Tibial nerve (tissue), 4 donors: ENCODE data around the gene MYO5A. TPM values are rescaled to one million over a fixed set of nuclear protein-coding genes. Genes with fewer than 3 reads are reported as not detected.

Experiments
- DNase-seq, 2 donors: peaks; one replicate each; pipeline ENCODE4 v3.0.0-alpha.2; 2019; ENCODE audit warnings: low spot score in 2 of 2
- H3K27ac ChIP-seq, 4 donors: fragments of 200-600 bp; sonication (generic) in 3 of 4; one replicate each; pipeline ENCODE4 v1.5.1; 2017 to 2019; ENCODE audit warnings: mild to moderate bottlenecking in 1 of 4
- H3K27me3 ChIP-seq, 2 donors: fragments of 200-600 bp; sonication (generic) in 1 of 2; one replicate each; pipeline versions ENCODE4 v1.5.1 to v1.6.0; 2017 to 2019
- H3K36me3 ChIP-seq, 3 donors: fragments of 200-600 bp; sonication (generic); one replicate each; pipeline ENCODE4 v1.5.1; 2018 to 2019
- H3K4me1 ChIP-seq, 4 donors: fragments of 200-600 bp; sonication (generic) in 3 of 4; one replicate each; pipeline ENCODE4 v1.5.1; 2017 to 2019
- H3K4me3 ChIP-seq, 4 donors: fragments of 200-600 bp; sonication (generic) in 3 of 4; one replicate each; pipeline ENCODE4 v1.5.1; 2017 to 2019; ENCODE audit warnings: mild to moderate bottlenecking in 1 of 4, moderate library complexity in 1 of 4
- H3K9me3 ChIP-seq, 4 donors: fragments of 200-600 bp; sonication (generic) in 3 of 4; one replicate each; pipeline ENCODE4 v1.5.1; 2017 to 2019
- EP300 ChIP-seq, 2 donors: sonication (generic); formaldehyde crosslinking; IDR thresholded peaks; one replicate each; pipeline ENCODE4 v1.6.1; 2017; ENCODE audit warnings: antibody characterized with exemption in 2 of 2, mild to moderate bottlenecking in 1 of 2
- POLR2A ChIP-seq, 2 donors: fragments of 450-650 bp; IDR thresholded peaks; one replicate each; pipeline ENCODE4 v1.6.1; 2017; ENCODE audit warnings: antibody characterized with exemption in 2 of 2, mild to moderate bottlenecking in 2 of 2, moderate library complexity in 2 of 2
- WGBS, 2 donors: methylation state at CpG; one replicate each; pipeline ENCODE4 v1.1.5; 2018; 5-methylcytosine and 5-hydroxymethylcytosine counted together
- total RNA-seq, 4 donors: library from RNA; depleted of rRNA; stranded (reverse); fragments of >200 nt; gene quantifications; one replicate each; pipeline ENCODE4 v1.1.0, GENCODE V29; 2016
- TF ChIP-seq, protein P1 (sequence below), 5 experiments: fragments of 200-600 bp in 3 of 5; fragments of 450-650 bp in 2 of 5; sonication (generic) in 3 of 5; IDR thresholded peaks; one replicate each; pipeline ENCODE4 v1.5.1; 2016 to 2019; ENCODE audit warnings: antibody characterized with exemption in 5 of 5, mild to moderate bottlenecking in 3 of 5, moderate library complexity in 2 of 5

MYO5A gene
- total RNA-seq, 4 donors from 2014 or later: 38.7 to 101 (median 46.9) TPM

DNA sequence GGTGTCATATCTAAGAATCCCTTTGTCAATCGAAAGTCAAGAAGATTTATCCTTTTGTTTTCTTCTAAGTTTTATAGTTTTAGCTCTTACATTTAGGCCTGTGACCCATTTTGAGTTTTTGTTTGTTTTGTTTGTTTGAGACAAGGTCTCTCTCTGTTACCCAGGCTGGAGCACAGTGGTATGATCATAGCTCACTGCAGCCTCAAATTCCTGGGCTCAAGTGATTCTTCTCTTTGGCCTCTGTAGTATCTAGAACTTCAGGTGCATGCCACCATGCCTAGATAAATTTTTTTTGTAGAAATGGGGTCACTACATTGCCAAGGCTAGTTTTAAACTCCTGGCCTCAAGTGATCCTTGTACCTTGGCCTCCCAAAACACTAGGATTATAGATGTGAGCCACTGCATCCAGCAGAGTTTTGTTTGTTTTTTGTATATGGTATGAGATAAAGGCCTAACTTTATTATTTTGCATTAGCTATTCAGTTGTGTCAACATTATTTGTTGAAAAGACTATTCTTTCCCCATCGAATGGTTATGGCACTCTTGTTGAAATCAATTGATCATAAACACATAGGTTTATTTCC lies 227.3 kb downstream of the MYO5A start:
- no peak overlapping the region for H3K4me3 ChIP-seq
- no peak overlapping the region for H3K27ac ChIP-seq
- no peaks in the 10 kb centered on the region for H3K9me3 ChIP-seq
- DNase-seq: no peak
- H3K27me3 ChIP-seq: peaks cover 0 to 2% of the 10 kb centered on the region in 2 donors
- H3K36me3 ChIP-seq: no peaks in the 10 kb centered on the region
- no peaks in the 10 kb centered on the region for H3K4me1 ChIP-seq
- WGBS, 2 donors: 88 to 90% methylated on average over 2 of the region's 2 CpGs
- TF ChIP-seq EP300 (IDR thresholded peaks at IDR 0.05): no peak
- TF ChIP-seq, protein P1, sequence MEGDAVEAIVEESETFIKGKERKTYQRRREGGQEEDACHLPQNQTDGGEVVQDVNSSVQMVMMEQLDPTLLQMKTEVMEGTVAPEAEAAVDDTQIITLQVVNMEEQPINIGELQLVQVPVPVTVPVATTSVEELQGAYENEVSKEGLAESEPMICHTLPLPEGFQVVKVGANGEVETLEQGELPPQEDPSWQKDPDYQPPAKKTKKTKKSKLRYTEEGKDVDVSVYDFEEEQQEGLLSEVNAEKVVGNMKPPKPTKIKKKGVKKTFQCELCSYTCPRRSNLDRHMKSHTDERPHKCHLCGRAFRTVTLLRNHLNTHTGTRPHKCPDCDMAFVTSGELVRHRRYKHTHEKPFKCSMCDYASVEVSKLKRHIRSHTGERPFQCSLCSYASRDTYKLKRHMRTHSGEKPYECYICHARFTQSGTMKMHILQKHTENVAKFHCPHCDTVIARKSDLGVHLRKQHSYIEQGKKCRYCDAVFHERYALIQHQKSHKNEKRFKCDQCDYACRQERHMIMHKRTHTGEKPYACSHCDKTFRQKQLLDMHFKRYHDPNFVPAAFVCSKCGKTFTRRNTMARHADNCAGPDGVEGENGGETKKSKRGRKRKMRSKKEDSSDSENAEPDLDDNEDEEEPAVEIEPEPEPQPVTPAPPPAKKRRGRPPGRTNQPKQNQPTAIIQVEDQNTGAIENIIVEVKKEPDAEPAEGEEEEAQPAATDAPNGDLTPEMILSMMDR (IDR thresholded peaks at IDR 0.05): no peak
- TF ChIP-seq POLR2A (IDR thresholded peaks at IDR 0.05): no peak

DNA sequence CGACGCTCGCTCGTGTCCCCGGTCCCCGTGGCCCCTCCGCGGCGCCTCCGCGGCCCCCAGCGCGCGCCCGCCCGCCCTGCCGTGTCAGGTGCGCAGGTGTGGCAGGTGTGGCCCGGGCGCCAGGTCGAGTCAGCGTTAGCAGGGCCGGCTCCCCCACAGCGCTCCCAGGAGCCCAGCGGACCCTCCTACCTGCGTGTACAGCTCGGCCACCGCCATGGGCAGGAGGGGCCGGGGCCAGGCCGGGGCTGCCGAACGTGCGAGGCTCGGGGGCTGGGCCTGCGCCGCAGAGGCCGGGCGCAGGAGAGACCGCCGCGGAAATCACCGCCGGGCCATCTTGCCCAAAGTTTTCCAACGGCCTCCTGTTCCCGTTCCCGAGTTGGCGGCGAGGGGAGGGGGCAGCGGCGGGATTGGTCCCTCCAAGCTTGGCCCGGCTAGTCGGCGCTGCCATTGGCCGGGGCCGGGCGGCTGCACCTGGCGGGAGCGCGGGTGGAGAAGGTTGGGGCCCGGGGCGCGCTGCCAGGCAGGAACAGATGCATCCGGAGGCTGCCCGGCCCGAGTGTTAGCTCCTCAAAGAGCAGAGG lies 233.2 kb downstream of the MYO5A start, which contains the start of gene MYO5C:
Gene MYO5C (minus strand): TSS at position 384 of the 581 bp plus-strand sequence. CDS start 168 bp downstream, at position 216.
- no peaks in the 10 kb centered on the region for H3K9me3 ChIP-seq
- peak within 1 kb of the TSS; percentile 16 to 56 (median 33) for H3K4me3 ChIP-seq
- peak within 1 kb of the TSS; percentile 46 to 82 (median 61) for H3K27ac ChIP-seq
- 0 to 1% methylated on average over 1 to 65 of the region's 65 CpGs for WGBS, 2 donors
- peaks cover 0 to 16% (median 9%) of the 10 kb centered on the region in 4 donors for H3K4me1 ChIP-seq
- peaks cover 0 to 43% of the 10 kb centered on the region in 2 donors for H3K27me3 ChIP-seq
- no peaks in the 10 kb centered on the region for H3K36me3 ChIP-seq
- TF ChIP-seq, protein P1 (IDR thresholded peaks at IDR 0.05): no peak
- TF ChIP-seq EP300 (IDR thresholded peaks at IDR 0.05) (peak in 1 of 2 donors; percentile 52), POLR2A (IDR thresholded peaks at IDR 0.05) (peak in 1 of 2 donors; percentile 23)
- DNase-seq: peak; percentile 21 to 32

- H3K4me3 ChIP-seq: peak overlapping the region; percentile 16 to 56 (median 33)
- peak overlapping the region; percentile 46 to 82 (median 61) for H3K27ac ChIP-seq
- H3K27me3 ChIP-seq: peaks cover 0 to 43% of the 10 kb centered on the region in 2 donors
- WGBS, 2 donors: 2 to 19% methylated on average over 5 to 28 of the region's 32 CpGs
- DNase-seq: no peak
- H3K4me1 ChIP-seq: peaks cover 0 to 16% (median 9%) of the 10 kb centered on the region in 4 donors
- H3K9me3 ChIP-seq: no peaks in the 10 kb centered on the region
- TF ChIP-seq, protein P1 (IDR thresholded peaks at IDR 0.05): no peak
- no peak for TF ChIP-seq EP300 (IDR thresholded peaks at IDR 0.05)
- TF ChIP-seq POLR2A (IDR thresholded peaks at IDR 0.05): no peak
- H3K36me3 ChIP-seq: no peaks in the 10 kb centered on the region
These were observed 233.7 kb downstream of the MYO5A start for GRCh38 chr15:52294881-52295420.

- TF ChIP-seq, protein P1 (IDR thresholded peaks at IDR 0.05): no peak
- TF ChIP-seq POLR2A (IDR thresholded peaks at IDR 0.05) (no peak), EP300 (IDR thresholded peaks at IDR 0.05) (no peak)
- Histone ChIP-seq H3K27me3 (peaks cover 0 to 43% of the 10 kb centered on the region in 2 donors), H3K4me1 (peaks cover 0 to 23% (median 9%) of the 10 kb centered on the region in 4 donors), H3K9me3 (no peaks in the 10 kb centered on the region), H3K36me3 (no peaks in the 10 kb centered on the region), H3K4me3 (no peak overlapping the region), H3K27ac (no peak overlapping the region)
- WGBS, 2 donors: 83 to 85% methylated on average over 7 of the region's 7 CpGs
- DNase-seq: no peak
These were observed 235.8 kb downstream of the MYO5A start for GRCh38 chr15:52292780-52293392.
